K562 (cell line): Measurements from ENCODE around the gene CNOT2. TPM values are rescaled to one million over a fixed set of nuclear protein-coding genes. Genes with fewer than 3 reads are reported as not detected.
A peak's percentile ranks its signal among the peaks of the same experiment; 100 is the strongest.

Experiments
- ATAC-seq: fragments of 200-7000 bp; cut with Tn5 transposase; 3 replicates; pipeline ENCODE4 v1.9.1; 2020; ENCODE audit warnings: moderate library complexity
- BruUV-seq: library from RNA; stranded (reverse); fragments of 400-500 nt; replicated peaks from 2 replicates; lab custom pipeline; 2021; lab: Mats Ljungman, UMichigan
- CTCF ChIA-PET: fragments of 300-600 bp; formaldehyde crosslinking; extraction: SDS; loops from one replicate; lab custom pipeline; 2021; ENCODE audit warnings: low intra/inter-chr PET ratio; lab: Yijun Ruan, JAX
- POLR2A ChIA-PET: fragments of 300-600, 350-650 bp; sonication (Branson Sonifier 250); formaldehyde crosslinking; extraction: SDS; loops from one replicate; lab custom pipeline; 2021; ENCODE audit warnings: antibody characterized with exemption, inconsistent platforms; lab: Yijun Ruan, JAX
- DNase-seq, 4 experiments: peaks; one replicate each; pipeline versions ENCODE4 v3.0.0 to v3.0.0-alpha.2; 2011 to 2018; ENCODE audit warnings: low spot score in 3 of 4, mixed read lengths in 3 of 4; ENCODE audit errors: extremely low read depth in 1 of 4
- FAIRE-seq: peaks from 2 replicates; lab custom pipeline; 2011; peaks lifted over from hg19 to GRCh38; lab: Jason Lieb, UNC
- H2AFZ ChIP-seq: 2 replicates; pipeline ENCODE4 v1.6.0; 2011; ENCODE audit warnings: low read depth, low read length, control low read depth, inconsistent platforms
- H3K27ac ChIP-seq: fragments of 200-600 bp; 3 replicates; pipeline ENCODE4 v1.8.0; 2011; ENCODE audit warnings: low read depth, mild to moderate bottlenecking, control low read depth, inconsistent platforms, low read length, moderate library complexity, mixed read lengths; ENCODE audit errors: extremely low read depth
- H3K27me3 ChIP-seq, 2 experiments: fragments of 300-600 bp in 1 of 2; 2 replicates in 1 of 2; 3 replicates in 1 of 2; pipeline versions ENCODE4 v1.6.0 to v1.8.0; 2011; ENCODE audit warnings: inconsistent platforms in 2 of 2, low read length in 2 of 2, mild to moderate bottlenecking in 1 of 2, mixed read lengths in 1 of 2, moderate library complexity in 1 of 2; ENCODE audit not compliant: control insufficient read depth in 2 of 2, insufficient read depth in 2 of 2
- H3K36me3 ChIP-seq: fragments of 300-600 bp; 3 replicates; pipeline ENCODE4 v1.8.0; 2011; ENCODE audit warnings: mild to moderate bottlenecking, low read length, inconsistent platforms; ENCODE audit not compliant: control insufficient read depth, insufficient read depth
- H3K4me1 ChIP-seq, 2 experiments: fragments of 200-600 bp in 1 of 2; replicated peaks in 1 of 2; 2 replicates in 1 of 2; 3 replicates in 1 of 2; pipeline versions ENCODE4 v1.5.1 to v1.8.0; 2011; ENCODE audit warnings: inconsistent platforms in 2 of 2, low read length in 2 of 2, mild to moderate bottlenecking in 1 of 2, mixed read lengths in 1 of 2, moderate library complexity in 1 of 2; ENCODE audit not compliant: control insufficient read depth in 2 of 2, insufficient read depth in 2 of 2
- H3K4me2 ChIP-seq: 2 replicates; pipeline ENCODE4 v1.6.1; 2011; ENCODE audit warnings: low read length, control low read depth, inconsistent platforms, mixed read lengths; ENCODE audit not compliant: insufficient read depth
- H3K4me3 ChIP-seq: fragments of 200-600 bp; sonication (generic), shearing (Covaris generic); 2 replicates; pipeline ENCODE4 v1.5.1; 2016; ENCODE audit warnings: control low read depth, inconsistent platforms
- H3K79me2 ChIP-seq: fragments of 200-600 bp; 3 replicates; pipeline ENCODE4 v1.8.0; 2011; ENCODE audit warnings: low read length, inconsistent platforms; ENCODE audit not compliant: control insufficient read depth, insufficient read depth
- H3K9ac ChIP-seq, 2 experiments: 2 replicates each; pipeline versions ENCODE4 v1.6.0 to v1.6.1; 2011; ENCODE audit warnings: low read depth in 2 of 2, low read length in 2 of 2, control low read depth in 1 of 2, inconsistent platforms in 1 of 2, mild to moderate bottlenecking in 1 of 2, mixed read lengths in 1 of 2; ENCODE audit not compliant: insufficient read depth in 1 of 2
- H3K9me1 ChIP-seq: one replicate; pipeline ENCODE4 v1.6.0; 2011; ENCODE audit warnings: inconsistent platforms, mild to moderate bottlenecking, low read length, moderate library complexity; ENCODE audit not compliant: control insufficient read depth, insufficient read depth
- H3K9me3 ChIP-seq: replicated peaks from 2 replicates; pipeline ENCODE4 v1.5.1; 2011; ENCODE audit warnings: low read depth, low read length, inconsistent platforms; ENCODE audit not compliant: control insufficient read depth, insufficient read depth
- H4K20me1 ChIP-seq: replicated peaks from 2 replicates; pipeline ENCODE4 v1.6.1; 2011; ENCODE audit warnings: low read length, inconsistent platforms, mixed read lengths; ENCODE audit not compliant: control insufficient read depth, insufficient read depth
- ARHGAP35 ChIP-seq: fragments of 450-650 bp; IDR thresholded peaks from 2 replicates; pipeline ENCODE4 v1.6.1; 2018; ENCODE audit not compliant: partially characterized antibody
- CSDE1 ChIP-seq, 2 experiments: fragments of 450-650 bp; IDR thresholded peaks; 2 replicates each; pipeline ENCODE4 v1.6.1; 2016; ENCODE audit warnings: mild to moderate bottlenecking in 1 of 2
- FOXA3 ChIP-seq, 2 experiments: fragments of 450-650 bp in 1 of 2; sonication (generic) in 1 of 2; formaldehyde crosslinking; IDR thresholded peaks in 1 of 2; conservative IDR thresholded peaks in 1 of 2; 2 replicates each; pipeline versions ENCODE4 v1.4.0 to v1.8.0; 2020 to 2022; ENCODE audit warnings: mild to moderate bottlenecking in 2 of 2, missing genetic modification reagents in 1 of 2
- HMBOX1 ChIP-seq: sonication (generic); IDR thresholded peaks from 2 replicates; pipeline ENCODE4 v1.6.1; 2016
- HNRNPUL1 ChIP-seq: fragments of 200-400 bp; formaldehyde crosslinking; IDR thresholded peaks from 2 replicates; pipeline ENCODE4 v1.6.1; 2017; ENCODE audit warnings: low read length
- NFE2 ChIP-seq: IDR thresholded peaks from 2 replicates; pipeline ENCODE4 v1.6.1; 2014; ENCODE audit warnings: antibody characterized with exemption, low read depth
- PREB ChIP-seq: sonication (generic); formaldehyde crosslinking; IDR thresholded peaks from 2 replicates; pipeline ENCODE4 v1.8.1; 2023; ENCODE audit warnings: mild to moderate bottlenecking, missing genetic modification reagents
- PTTG1 ChIP-seq: fragments of 450-650 bp; IDR thresholded peaks from 2 replicates; pipeline ENCODE4 v1.6.1; 2016; ENCODE audit warnings: low read depth, mild to moderate bottlenecking, missing genetic modification characterization, missing compliant biosample characterization
- SMAD1 ChIP-seq: fragments of 150-350 bp; IDR thresholded peaks from 2 replicates; pipeline ENCODE4 v1.6.1; 2014; ENCODE audit warnings: low read length, low read depth; ENCODE audit not compliant: partially characterized antibody
- SMARCC2 ChIP-seq: fragments of 450-650 bp; IDR thresholded peaks from 2 replicates; pipeline ENCODE4 v1.6.1; 2017; ENCODE audit warnings: antibody characterized with exemption, moderate library complexity, mild to moderate bottlenecking, low read depth
- THRA ChIP-seq: fragments of 450-650 bp; IDR thresholded peaks from 2 replicates; pipeline ENCODE4 v1.6.1; 2017; ENCODE audit warnings: mild to moderate bottlenecking, moderate library complexity
- ZBTB26 ChIP-seq: fragments of 450-650 bp; formaldehyde crosslinking; IDR thresholded peaks from 2 replicates; pipeline ENCODE4 v1.4.0; 2022; ENCODE audit warnings: missing genetic modification characterization
- WGBS: fragments of 100-300 bp; shearing (Covaris generic); methylation state at CpG from one replicate; pipeline ENCODE4 v1.1.6; 2016; ENCODE audit warnings: low coverage, mixed read lengths; ENCODE audit not compliant: insufficient coverage; ENCODE audit errors: missing lambda C conversion rate; 5-methylcytosine and 5-hydroxymethylcytosine counted together
- in situ Hi-C: fragments of 300-500 bp; cut with MboI; formaldehyde crosslinking; loops from 4 replicates; pipeline ENCODE4 v1.15.0; 2018; ENCODE audit warnings: inconsistent platforms, mixed read lengths
- intact Hi-C: fragments of 100-400 bp; cut with micrococcal nuclease; formaldehyde crosslinking; loops from 2 replicates; pipeline ENCODE4 v1.14.2; 2022
- polyA plus RNA-seq, 8 experiments: library from polyadenylated mRNA; depleted of rRNA in 4 of 8; stranded (reverse) in 5 of 8; unstranded in 3 of 8; fragments of >200 nt; fragmentation: Nextera tagmentation in 2 of 8; fragmentation: Illumina TruSeq in 1 of 8; extraction: Ambion mirVana in 2 of 8; extraction: Trizol in 1 of 8; gene quantifications; 2 replicates each; pipeline versions ENCODE4 v1.2.1 to v1.2.3, GENCODE V29; 2011 to 2014; ENCODE audit warnings: inconsistent platforms in 1 of 8, missing spikeins in 1 of 8
- total RNA-seq, 7 experiments: library from RNA; depleted of rRNA in 6 of 7; stranded (reverse); fragments of >200 nt in 6 of 7; fragmentation: Illumina TruSeq in 2 of 7; extraction: Trizol in 2 of 7; gene quantifications; 2 replicates each; pipeline versions ENCODE4 v1.2.1 to v1.2.3, GENCODE V29; 2011 to 2021; ENCODE audit warnings: low replicate concordance in 1 of 7

CNOT2 gene
- total and polyA plus RNA-seq, 9 of the 15 experiments (the other 6 are each of a cell fraction or from before 2014, with no cell fraction given), result 43.6 to 119 (median 84.4) TPM

- FAIRE-seq, result no peak
- Histone ChIP-seq H2AFZ (no peak overlapping the region), H3K27me3 (no peaks in the 10 kb centered on the region), H3K27ac (no peak overlapping the region), H3K9me1 (no peaks in the 10 kb centered on the region), H3K79me2 (peaks cover 32% of the 10 kb centered on the region), H3K36me3 (peaks cover 12% of the 10 kb centered on the region), H3K4me3 (no peak overlapping the region), H3K9ac (no peak overlapping the region), H3K9me3 (no peaks in the 10 kb centered on the region), H4K20me1 (no peaks in the 10 kb centered on the region), H3K4me1 (no peaks in the 10 kb centered on the region), H3K4me2 (no peak overlapping the region)
- TF ChIP-seq HMBOX1, result peak; percentile 53; the same call in 1 of the 2 replicates
- no peak for TF ChIP-seq CSDE1 (IDR thresholded peaks at IDR 0.05)
- BruUV-seq, result no TSS peak
- no peak for DNase-seq
- intact Hi-C loops (no loop called here), in situ Hi-C loops (no loop called here)
- WGBS, result 79% methylated on average over 3 of the region's 3 CpGs
- ATAC-seq, result no peak
- CTCF ChIA-PET, result no interaction called here
- POLR2A ChIA-PET, result interaction anchor here (0.7 kb wide), 1 partner anchor 22 kb away, joined by 3 read pairs; no protein-coding TSS in a partner anchor
Measured at GRCh38 chr12:70317781-70318180, 74.5 kb downstream of the CNOT2 start.

GRCh38 chr12:70319605-70320004 is 76.4 kb downstream of the CNOT2 start:
- BruUV-seq, result no TSS peak
- in situ Hi-C loops (no loop called here), intact Hi-C loops (no loop called here)
- H2AFZ ChIP-seq, result no peak overlapping the region
- no peaks in the 10 kb centered on the region for H3K9me3 ChIP-seq
- FAIRE-seq, result no peak
- 93% methylated on average over 4 of the region's 4 CpGs for WGBS
- H3K27ac ChIP-seq, result no peak overlapping the region
- POLR2A ChIA-PET, result no interaction called here
- H3K9ac ChIP-seq, result no peak overlapping the region
- H3K4me3 ChIP-seq, result no peak overlapping the region
- no peaks in the 10 kb centered on the region for H3K27me3 ChIP-seq
- DNase-seq, result no peak
- peaks cover 22% of the 10 kb centered on the region for H3K79me2 ChIP-seq
- ATAC-seq, result no peak
- no peaks in the 10 kb centered on the region for H4K20me1 ChIP-seq
- peaks cover 22% of the 10 kb centered on the region for H3K36me3 ChIP-seq
- H3K4me1 ChIP-seq, result no peaks in the 10 kb centered on the region
- CTCF ChIA-PET, result no interaction called here
- no peak overlapping the region for H3K4me2 ChIP-seq
- no peaks in the 10 kb centered on the region for H3K9me1 ChIP-seq
- TF ChIP-seq NFE2 (no peak), PREB (CRISPR knock-in tag) (no peak), SMAD1 (no peak), ZBTB26 (no peak), SMARCC2 (no peak), PTTG1 (tag) (no peak), FOXA3 (CRISPR knock-in tag; conservative IDR thresholded peaks at IDR 0.05 in 1 of 2, IDR thresholded peaks at IDR 0.05 in 1 of 2) (no peak), ARHGAP35 (no peak), HNRNPUL1 (no peak), THRA (no peak)
